CD4-positive, alpha-beta T cell (primary cell): ENCODE measurements around the gene HLA-DRA. TPM values are rescaled to one million over a fixed set of nuclear protein-coding genes. Genes with fewer than 3 reads are reported as not detected.

Source experiments
- ATAC-seq: fragments of 200-7000 bp; cut with Tn5 transposase; one replicate; pipeline ENCODE4 v1.10.0; 2022; ENCODE audit warnings: mild to moderate bottlenecking; ENCODE audit not compliant: poor library complexity
- CTCF ChIA-PET: fragments of 350-600 bp; sonication (Branson Sonifier 250); formaldehyde crosslinking; loops from one replicate; lab custom pipeline; 2021; ENCODE audit warnings: antibody characterized with exemption, inconsistent platforms; lab: Charles Lee
- POLR2A ChIA-PET: fragments of 350-600 bp; sonication (Branson Sonifier 250); formaldehyde crosslinking; loops from one replicate; lab custom pipeline; 2021; ENCODE audit warnings: antibody characterized with exemption, inconsistent platforms; lab: Charles Lee
- DNase-seq, 14 experiments: peaks; one replicate each; pipeline ENCODE4 v3.0.0-alpha.2; 2013 to 2020; ENCODE audit warnings: mixed read lengths in 2 of 14
- H3K27ac ChIP-seq, 2 donors: one replicate each; pipeline versions ENCODE4 v1.5.1 to v1.7.0; 2013; ENCODE audit warnings: low read length in 2 of 2, low read depth in 1 of 2, mild to moderate bottlenecking in 1 of 2
- H3K27me3 ChIP-seq, 2 experiments: 1 replicate in 1 of 2; 2 replicates in 1 of 2; pipeline versions ENCODE4 v1.6.1 to v1.7.0; 2013; ENCODE audit warnings: low read length in 2 of 2, control low read depth in 1 of 2, mild to moderate bottlenecking in 1 of 2, moderate library complexity in 1 of 2; ENCODE audit not compliant: insufficient read depth in 2 of 2, control insufficient read depth in 1 of 2
- H3K36me3 ChIP-seq: one replicate; pipeline ENCODE4 v1.6.1; 2013; ENCODE audit warnings: low read length, control low read depth; ENCODE audit not compliant: insufficient read depth
- H3K4me1 ChIP-seq: one replicate; pipeline ENCODE4 v1.6.1; 2013; ENCODE audit warnings: low read length, control low read depth; ENCODE audit not compliant: insufficient read depth
- H3K4me3 ChIP-seq: one replicate; pipeline ENCODE4 v1.5.1; 2013; ENCODE audit warnings: mild to moderate bottlenecking, low read length, moderate library complexity
- H3K9me3 ChIP-seq, 2 experiments: 1 replicate in 1 of 2; 2 replicates in 1 of 2; pipeline versions ENCODE4 v1.6.1 to v1.7.0; 2013; ENCODE audit warnings: low read length in 2 of 2, mild to moderate bottlenecking in 2 of 2, control low read depth in 1 of 2, moderate library complexity in 1 of 2; ENCODE audit not compliant: control insufficient read depth in 1 of 2, insufficient read depth in 1 of 2
- H3K27ac Mint-ChIP-seq: one replicate; pipeline ENCODE4 v1.8.0; 2020; ENCODE audit warnings: mixed read lengths
- H3K27me3 Mint-ChIP-seq: one replicate; pipeline ENCODE4 v1.8.0; 2021; ENCODE audit warnings: mixed read lengths
- H3K36me3 Mint-ChIP-seq: one replicate; pipeline ENCODE4 v1.8.0; 2021; ENCODE audit warnings: low read depth, mixed read lengths
- H3K4me1 Mint-ChIP-seq: one replicate; pipeline ENCODE4 v1.8.0; 2021; ENCODE audit warnings: low read depth, mixed read lengths
- H3K4me3 Mint-ChIP-seq: one replicate; pipeline ENCODE4 v1.8.0; 2020; ENCODE audit warnings: mild to moderate bottlenecking, mixed read lengths
- H3K9me3 Mint-ChIP-seq: one replicate; pipeline ENCODE4 v1.8.0; 2020; ENCODE audit warnings: mixed read lengths
- intact Hi-C, 2 experiments: fragments of 100-400 bp; cut with DNase I in 1 of 2; cut with micrococcal nuclease in 1 of 2; formaldehyde crosslinking; loops; one replicate each; pipeline versions ENCODE4 v1.15.1 to v1.9.0; 2023 to 2025; cut with DNase I, micrococcal nuclease
- total RNA-seq, 174 experiments: library from RNA in 2 of 174; stranded (reverse) in 2 of 174; gene quantifications; one replicate each; pipeline ENCODE4 v1.2.3 and lab custom pipeline; 2021 to 2026
- TF ChIP-seq, protein P1 (sequence below): fragments of 200-600 bp; IDR thresholded peaks from one replicate; pipeline ENCODE4 v1.8.0; 2022; ENCODE audit warnings: antibody characterized with exemption, mild to moderate bottlenecking

HLA-DRA gene
- total RNA-seq, 2 experiments from 2014 or later = 50.3 to 51.0 TPM

DNA sequence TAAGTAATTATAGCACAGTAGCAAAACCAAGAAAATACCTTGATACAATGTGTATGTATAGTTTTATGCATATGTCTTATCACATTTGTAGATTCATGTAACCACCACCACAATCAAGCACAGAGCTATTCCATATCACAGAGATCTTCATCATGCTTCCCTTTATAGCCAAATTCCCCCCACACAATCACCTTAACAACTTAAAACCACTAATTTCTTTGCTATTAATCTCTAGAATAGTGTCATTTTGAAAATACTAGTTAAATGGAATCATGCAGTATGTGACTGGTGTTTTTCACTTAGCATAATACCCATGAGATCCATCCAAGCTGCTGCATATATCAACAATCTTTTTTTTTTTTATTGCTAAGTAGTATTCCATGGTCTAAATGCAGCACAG is 8.2 kb downstream of the HLA-DRA start:
- Histone ChIP-seq H3K9me3 (peaks cover 0 to 2% of the 10 kb centered on the region in 2 experiments), H3K27me3 (no peaks in the 10 kb centered on the region), H3K4me3 (no peak overlapping the region), H3K27ac (no peak overlapping the region), H3K36me3 (no peaks in the 10 kb centered on the region), H3K4me1 (no peaks in the 10 kb centered on the region)
- intact Hi-C loops = no loop called here
- TF ChIP-seq, protein P1, sequence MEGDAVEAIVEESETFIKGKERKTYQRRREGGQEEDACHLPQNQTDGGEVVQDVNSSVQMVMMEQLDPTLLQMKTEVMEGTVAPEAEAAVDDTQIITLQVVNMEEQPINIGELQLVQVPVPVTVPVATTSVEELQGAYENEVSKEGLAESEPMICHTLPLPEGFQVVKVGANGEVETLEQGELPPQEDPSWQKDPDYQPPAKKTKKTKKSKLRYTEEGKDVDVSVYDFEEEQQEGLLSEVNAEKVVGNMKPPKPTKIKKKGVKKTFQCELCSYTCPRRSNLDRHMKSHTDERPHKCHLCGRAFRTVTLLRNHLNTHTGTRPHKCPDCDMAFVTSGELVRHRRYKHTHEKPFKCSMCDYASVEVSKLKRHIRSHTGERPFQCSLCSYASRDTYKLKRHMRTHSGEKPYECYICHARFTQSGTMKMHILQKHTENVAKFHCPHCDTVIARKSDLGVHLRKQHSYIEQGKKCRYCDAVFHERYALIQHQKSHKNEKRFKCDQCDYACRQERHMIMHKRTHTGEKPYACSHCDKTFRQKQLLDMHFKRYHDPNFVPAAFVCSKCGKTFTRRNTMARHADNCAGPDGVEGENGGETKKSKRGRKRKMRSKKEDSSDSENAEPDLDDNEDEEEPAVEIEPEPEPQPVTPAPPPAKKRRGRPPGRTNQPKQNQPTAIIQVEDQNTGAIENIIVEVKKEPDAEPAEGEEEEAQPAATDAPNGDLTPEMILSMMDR = no peak
- Mint-ChIP-seq H3K4me3 (no peak overlapping the region), H3K27me3 (peaks cover 64% of the 10 kb centered on the region), H3K4me1 (no peaks in the 10 kb centered on the region), H3K36me3 (no peaks in the 10 kb centered on the region), H3K27ac (no peak overlapping the region), H3K9me3 (peaks cover 6% of the 10 kb centered on the region)
- DNase-seq (no peak), ATAC-seq (no peak)
- ChIA-PET POLR2A (interaction anchor here (1.2 kb wide), 1 partner anchor 9 kb away, joined by 4 read pairs; the partner anchor contains the start of gene HLA-DRA), CTCF (no interaction called here)

DNA sequence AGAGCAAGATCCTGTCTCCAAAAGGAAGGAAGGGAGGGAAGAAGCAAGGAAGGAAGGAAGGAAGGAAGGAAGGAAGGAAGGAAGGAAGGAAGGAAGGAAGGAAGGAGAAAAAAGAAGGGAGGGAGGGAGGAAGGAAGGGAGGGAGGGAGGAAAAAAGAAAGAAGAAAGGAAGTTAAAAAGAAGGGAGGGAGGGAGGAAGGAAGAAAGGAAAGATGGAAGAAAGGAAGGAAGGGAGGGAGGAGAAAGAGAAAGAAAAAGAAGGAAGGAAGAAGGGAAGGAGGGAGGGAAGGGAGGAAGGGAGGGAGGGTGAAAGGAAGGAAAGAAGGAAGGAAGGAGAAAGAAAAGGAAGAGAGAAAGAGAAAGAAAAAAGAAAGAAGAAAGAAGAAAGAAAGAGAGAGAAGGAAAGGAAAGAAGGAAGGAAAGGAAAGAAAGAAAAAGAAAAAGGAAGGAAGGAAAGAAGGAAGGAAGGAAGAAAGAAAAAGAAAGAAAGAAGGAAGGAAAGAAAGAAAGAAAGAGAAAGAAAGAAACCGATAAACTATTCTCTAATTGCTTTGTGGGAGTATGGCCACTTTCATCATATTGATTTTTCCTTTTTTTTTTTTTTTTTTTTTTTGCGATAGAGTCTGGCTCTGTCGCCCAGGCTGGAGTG is 9.5 kb downstream of the HLA-DRA start:
- Mint-ChIP-seq H3K9me3 (peaks cover 6% of the 10 kb centered on the region), H3K36me3 (no peaks in the 10 kb centered on the region), H3K4me3 (no peak overlapping the region), H3K27me3 (peaks cover 65% of the 10 kb centered on the region), H3K4me1 (no peaks in the 10 kb centered on the region), H3K27ac (no peak overlapping the region)
- Histone ChIP-seq H3K27ac (no peak overlapping the region), H3K9me3 (peaks cover 0 to 11% of the 10 kb centered on the region in 2 experiments), H3K4me1 (no peaks in the 10 kb centered on the region), H3K36me3 (no peaks in the 10 kb centered on the region), H3K4me3 (no peak overlapping the region), H3K27me3 (peaks cover 7% of the 10 kb centered on the region in 2 experiments)
- intact Hi-C loops = no loop called here
- ChIA-PET CTCF (interaction anchor here (0.7 kb wide), 1 partner anchor 154 kb away, joined by 3 read pairs; no protein-coding TSS in a partner anchor), POLR2A (no interaction called here)
- ATAC-seq = no peak
- TF ChIP-seq, protein P1 = no peak
- DNase-seq = no peak

DNA sequence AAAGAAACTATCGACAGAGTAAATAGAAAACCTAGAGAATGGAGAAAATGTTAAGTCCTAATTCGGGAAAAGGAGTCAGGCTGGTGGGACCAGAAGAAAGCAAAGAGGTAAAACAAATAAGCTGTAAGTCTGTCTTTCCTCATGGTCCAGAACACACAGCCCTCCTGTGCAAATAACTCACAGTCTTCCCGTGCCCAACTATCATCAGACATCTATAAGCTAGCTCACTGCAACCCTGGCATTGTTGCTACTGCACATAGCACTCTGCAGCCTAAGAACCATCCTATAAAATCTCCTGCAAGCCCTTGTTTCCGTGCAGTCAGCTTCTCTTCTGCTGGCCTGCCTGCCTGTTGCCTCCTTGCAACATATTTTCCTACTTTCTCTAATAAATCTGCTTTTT is 17.4 kb downstream of the HLA-DRA start:
- peaks cover 10% of the 10 kb centered on the region for H3K4me1 ChIP-seq
- peaks cover 0 to 11% of the 10 kb centered on the region in 2 experiments for H3K9me3 ChIP-seq
- H3K27me3 Mint-ChIP-seq = peaks cover 65% of the 10 kb centered on the region
- H3K9me3 Mint-ChIP-seq = peaks cover 6% of the 10 kb centered on the region
- no peaks in the 10 kb centered on the region for H3K36me3 Mint-ChIP-seq
- no peak for ATAC-seq
- intact Hi-C loops = no loop called here
- CTCF ChIA-PET = no interaction called here
- TF ChIP-seq, protein P1 = no peak
- H3K27ac Mint-ChIP-seq = no peak overlapping the region
- peaks cover 17 to 27% of the 10 kb centered on the region in 2 experiments for H3K27me3 ChIP-seq
- no peaks in the 10 kb centered on the region for H3K4me1 Mint-ChIP-seq
- H3K4me3 Mint-ChIP-seq = no peak overlapping the region
- DNase-seq = no peak
- POLR2A ChIA-PET = no interaction called here
- H3K27ac ChIP-seq = no peak overlapping the region
- H3K4me3 ChIP-seq = no peak overlapping the region
- H3K36me3 ChIP-seq = no peaks in the 10 kb centered on the region
